ENCODE measurements around the gene NAP1L4. TPM values are rescaled to one million over a fixed set of nuclear protein-coding genes. Genes with fewer than 3 reads are reported as not detected.

NAP1L4 gene
- total and polyA plus RNA-seq, 2 of the 4 experiments (the other 2 are of a cell fraction): 71.5 to 80.7 TPM

DNA sequence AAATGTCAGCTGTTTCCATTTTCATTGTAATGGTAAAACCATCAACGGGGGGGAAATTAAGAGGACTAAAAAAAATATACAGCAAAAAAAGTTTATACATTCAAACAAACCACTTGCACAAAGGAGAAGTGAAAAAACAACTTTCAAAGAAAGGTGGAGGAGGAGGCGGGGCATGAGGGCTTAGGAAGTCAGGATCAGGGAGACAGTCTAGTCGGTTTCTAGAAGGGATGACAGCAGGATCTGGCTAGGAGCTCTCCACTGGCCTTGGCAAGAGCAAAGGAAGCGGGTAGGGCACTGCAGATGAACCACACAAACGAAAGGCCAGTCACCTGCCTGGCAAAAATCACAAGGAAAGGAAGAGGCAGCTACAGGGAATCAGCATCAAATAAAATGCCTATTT lies 31.0 kb downstream of the NAP1L4 start:
- H3K79me1 ChIP-seq (ENCODE audit: low read depth in 1 of 2, low read length in 2 of 2): peaks cover 50 to 75% of the 10 kb centered on the region in 2 experiments
- H2BK15ac ChIP-seq (ENCODE audit: low read depth, low read length): no peak overlapping the region
- H3K4me1 ChIP-seq (ENCODE audit: control insufficient read depth, insufficient read depth, low read length): peaks cover 5% of the 10 kb centered on the region; the same call in 1 of the 2 replicates
- H2BK5ac ChIP-seq (ENCODE audit: low read depth, low read length, poor library complexity, severe bottlenecking): no peak overlapping the region
- H3K9ac ChIP-seq (ENCODE audit: low read depth, low read length): no peak overlapping the region
- no peak for ATAC-seq (ENCODE audit: low read depth)
- WGBS, 2 experiments (ENCODE audit: extremely low coverage in 2 of 2, insufficient read length in 1 of 2): 60% methylated on average over 1 of the region's 5 CpGs; no CpG with 5 or more reads in 1 of the 2 experiments
- no peak overlapping the region for H4K5ac ChIP-seq (ENCODE audit: low read depth, low read length)
- ChIA-PET POLR2A (ENCODE audit: unreplicated experiment) (no interaction called here), CTCF (no interaction called here)
- H3K4me2 ChIP-seq (ENCODE audit: low read depth, low read length): no peak overlapping the region
- H4K8ac ChIP-seq (ENCODE audit: low read depth in 2 of 2, low read length in 2 of 2): no peak overlapping the region
- dilution Hi-C loops (cut with HindIII; ENCODE audit: low sequenced_read_pairs, unreplicated experiment) (no loop called here), intact Hi-C loops (cut with micrococcal nuclease) (no loop called here), in situ Hi-C loops (cut with MboI; ENCODE audit: low sequenced_read_pairs) (no loop called here)
- no peak overlapping the region for H2BK120ac ChIP-seq (ENCODE audit: low read depth, low read length)
- TF ChIP-seq MAZ (IDR thresholded peaks at IDR 0.05; ENCODE audit: borderline replicate concordance, low read depth, low read length): no peak
- TF ChIP-seq, protein P1, sequence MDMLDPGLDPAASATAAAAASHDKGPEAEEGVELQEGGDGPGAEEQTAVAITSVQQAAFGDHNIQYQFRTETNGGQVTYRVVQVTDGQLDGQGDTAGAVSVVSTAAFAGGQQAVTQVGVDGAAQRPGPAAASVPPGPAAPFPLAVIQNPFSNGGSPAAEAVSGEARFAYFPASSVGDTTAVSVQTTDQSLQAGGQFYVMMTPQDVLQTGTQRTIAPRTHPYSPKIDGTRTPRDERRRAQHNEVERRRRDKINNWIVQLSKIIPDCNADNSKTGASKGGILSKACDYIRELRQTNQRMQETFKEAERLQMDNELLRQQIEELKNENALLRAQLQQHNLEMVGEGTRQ (IDR thresholded peaks at IDR 0.05; ENCODE audit: low read depth, low read length): no peak
- no peak for TF ChIP-seq NFE2L2 (IDR thresholded peaks at IDR 0.05; ENCODE audit: low read depth, low read length)
- TF ChIP-seq, protein P2, sequence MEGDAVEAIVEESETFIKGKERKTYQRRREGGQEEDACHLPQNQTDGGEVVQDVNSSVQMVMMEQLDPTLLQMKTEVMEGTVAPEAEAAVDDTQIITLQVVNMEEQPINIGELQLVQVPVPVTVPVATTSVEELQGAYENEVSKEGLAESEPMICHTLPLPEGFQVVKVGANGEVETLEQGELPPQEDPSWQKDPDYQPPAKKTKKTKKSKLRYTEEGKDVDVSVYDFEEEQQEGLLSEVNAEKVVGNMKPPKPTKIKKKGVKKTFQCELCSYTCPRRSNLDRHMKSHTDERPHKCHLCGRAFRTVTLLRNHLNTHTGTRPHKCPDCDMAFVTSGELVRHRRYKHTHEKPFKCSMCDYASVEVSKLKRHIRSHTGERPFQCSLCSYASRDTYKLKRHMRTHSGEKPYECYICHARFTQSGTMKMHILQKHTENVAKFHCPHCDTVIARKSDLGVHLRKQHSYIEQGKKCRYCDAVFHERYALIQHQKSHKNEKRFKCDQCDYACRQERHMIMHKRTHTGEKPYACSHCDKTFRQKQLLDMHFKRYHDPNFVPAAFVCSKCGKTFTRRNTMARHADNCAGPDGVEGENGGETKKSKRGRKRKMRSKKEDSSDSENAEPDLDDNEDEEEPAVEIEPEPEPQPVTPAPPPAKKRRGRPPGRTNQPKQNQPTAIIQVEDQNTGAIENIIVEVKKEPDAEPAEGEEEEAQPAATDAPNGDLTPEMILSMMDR (conservative IDR thresholded peaks at IDR 0.05; ENCODE audit: low read depth, low read length): no peak
- TF ChIP-seq MXI1 (IDR thresholded peaks at IDR 0.05; ENCODE audit: borderline replicate concordance, low read depth, low read length): no peak
- TF ChIP-seq FOS (IDR thresholded peaks at IDR 0.05; ENCODE audit: low read depth, low read length): no peak
- TF ChIP-seq RFX5 (IDR thresholded peaks at IDR 0.05; ENCODE audit: low read depth, low read length): no peak
- TF ChIP-seq SMC3 (IDR thresholded peaks at IDR 0.05; ENCODE audit: low read depth, low read length): no peak
- no peak for TF ChIP-seq POLR2A (IDR thresholded peaks at IDR 0.05; ENCODE audit: low read depth, low read length)
- no peak for TF ChIP-seq BHLHE40 (IDR thresholded peaks at IDR 0.05; ENCODE audit: low read depth, low read length)
- TF ChIP-seq CHD1 (IDR thresholded peaks at IDR 0.05; ENCODE audit: low read depth, low read length): no peak
- H3K23ac ChIP-seq (ENCODE audit: low read depth, low read length): no peak overlapping the region
- H3K4me3 ChIP-seq (ENCODE audit: insufficient read depth, low read depth, low read length): no peak overlapping the region
- no peak overlapping the region for H3K56ac ChIP-seq (ENCODE audit: extremely low read depth, insufficient read depth, low read length)
- no peak overlapping the region for H2BK20ac ChIP-seq (ENCODE audit: low read depth, low read length)
- H2AFZ ChIP-seq (replicated peaks; ENCODE audit: low read length, poor library complexity): no peak overlapping the region
- H3K9me3 ChIP-seq (ENCODE audit: control insufficient read depth, insufficient read depth, low read length): no peaks in the 10 kb centered on the region
- no peak overlapping the region for H3K27ac ChIP-seq (ENCODE audit: insufficient read depth, low read length)
- no peak for DNase-seq
- H3K9me1 ChIP-seq (ENCODE audit: insufficient read depth, low read length): peaks cover 23% of the 10 kb centered on the region
- H3K27me3 ChIP-seq (ENCODE audit: control insufficient read depth, insufficient read depth, low read length): no peaks in the 10 kb centered on the region
- peaks cover 12% of the 10 kb centered on the region for H4K20me1 ChIP-seq (ENCODE audit: insufficient read depth, low read length)
- no peak overlapping the region for H3K18ac ChIP-seq (ENCODE audit: low read depth, low read length)
- H3K36me3 ChIP-seq (ENCODE audit: control insufficient read depth, insufficient read depth, low read length): peaks cover 59% of the 10 kb centered on the region
- H4K91ac ChIP-seq (ENCODE audit: insufficient read depth, low read depth, low read length): no peak overlapping the region
- H3K4ac ChIP-seq (ENCODE audit: low read depth, low read length): no peak overlapping the region
- no TSS peak for BruUV-seq (replicated peaks)
- H2AK5ac ChIP-seq (ENCODE audit: low read depth, low read length): no peak overlapping the region
- H3K14ac ChIP-seq (replicated peaks; ENCODE audit: low read depth, low read length): no peak overlapping the region
- H2AK9ac ChIP-seq (replicated peaks; ENCODE audit: low read depth, low read length, poor library complexity): no peak overlapping the region

All from IMR-90 (cell line).